C4-2B (cell line): ENCODE measurements around the gene TAOK3.

Source experiments
- CTCF ChIP-seq: fragments of 450-650 bp; conservative IDR thresholded peaks from 2 replicates; pipeline ENCODE4 v1.5.1; 2017; ENCODE audit warnings: mild to moderate bottlenecking
- ZFX ChIP-seq: fragments of 450-650 bp; IDR thresholded peaks from 2 replicates; pipeline ENCODE4 v1.6.1; 2017

GRCh38 chr12:118356809-118357256 is 15.9 kb downstream of the TAOK3 start:
- no peak for TF ChIP-seq CTCF
- TF ChIP-seq ZFX = no peak
